ENCODE results near the gene ZC3H7A.

ZC3H7A gene

DNA sequence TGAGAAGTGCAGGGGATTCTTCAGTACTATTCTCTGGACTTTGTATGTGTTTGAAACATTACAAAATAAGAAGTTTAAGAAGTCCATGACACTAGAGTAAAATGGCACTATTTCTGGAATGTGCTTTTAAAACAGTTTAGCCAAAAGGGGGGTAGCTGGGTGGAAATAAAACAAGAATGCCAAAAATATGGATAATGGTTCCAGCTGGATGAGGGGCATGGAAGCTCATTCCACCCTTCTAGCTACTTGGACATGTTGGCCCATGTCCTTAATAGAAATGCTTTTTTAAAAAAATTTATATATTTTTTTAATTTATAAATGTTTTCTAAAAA, 13.1 kb downstream of the ZC3H7A start:
- no peak for TF ChIP-seq POLR2AphosphoS5 (IDR thresholded peaks at IDR 0.05; ENCODE audit: low read depth, low read length)
- TF ChIP-seq POLR2A (IDR thresholded peaks at IDR 0.05; ENCODE audit: low read depth, low read length): no peak
- no peak for TF ChIP-seq TAF1 (IDR thresholded peaks at IDR 0.05; ENCODE audit: borderline replicate concordance, low read depth, low read length)
- FAIRE-seq (peak; percentile 44), DNase-seq (ENCODE audit: insufficient read length) (no peak)

DNA sequence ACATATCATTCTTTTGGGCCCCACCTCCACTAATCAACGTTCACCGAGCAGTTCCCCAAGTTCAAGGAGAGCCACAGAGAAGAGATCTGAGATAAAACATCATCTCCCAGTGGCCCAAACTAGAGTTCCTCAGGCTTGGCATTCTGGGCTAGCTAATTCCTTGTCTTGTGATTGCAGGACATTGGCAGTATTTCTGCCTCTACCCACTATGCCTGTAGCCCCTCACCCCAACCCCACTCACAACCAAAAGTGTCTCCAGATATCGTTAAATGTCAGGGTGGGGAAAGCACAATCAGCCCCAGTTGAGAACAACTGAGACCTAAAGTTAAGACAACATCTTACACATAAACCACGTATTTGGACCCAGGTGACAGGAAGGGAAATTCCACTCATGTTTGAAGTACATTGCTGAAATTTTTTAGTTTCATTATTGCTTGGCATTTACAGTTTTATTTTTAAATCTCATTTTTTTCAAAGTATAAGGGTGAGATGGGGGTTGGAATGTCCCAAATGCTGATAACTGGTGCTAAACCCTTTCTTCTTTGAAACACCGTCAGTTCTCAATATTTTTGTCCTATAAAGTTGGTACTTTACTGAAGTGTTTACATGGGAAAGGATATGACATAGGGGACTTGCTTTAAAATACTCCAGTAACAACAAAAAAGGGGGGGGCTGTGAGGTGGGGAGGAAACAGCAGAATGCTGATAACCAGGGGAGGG, 13.6 kb downstream of the ZC3H7A start:
- FAIRE-seq: peak; percentile 89
- TF ChIP-seq POLR2A (IDR thresholded peaks at IDR 0.05; ENCODE audit: low read depth, low read length): peak; percentile 51; the same call in 1 of the 2 replicates
- TF ChIP-seq TAF1 (IDR thresholded peaks at IDR 0.05; ENCODE audit: borderline replicate concordance, low read depth, low read length): no peak
- DNase-seq (ENCODE audit: insufficient read length): no peak

DNA sequence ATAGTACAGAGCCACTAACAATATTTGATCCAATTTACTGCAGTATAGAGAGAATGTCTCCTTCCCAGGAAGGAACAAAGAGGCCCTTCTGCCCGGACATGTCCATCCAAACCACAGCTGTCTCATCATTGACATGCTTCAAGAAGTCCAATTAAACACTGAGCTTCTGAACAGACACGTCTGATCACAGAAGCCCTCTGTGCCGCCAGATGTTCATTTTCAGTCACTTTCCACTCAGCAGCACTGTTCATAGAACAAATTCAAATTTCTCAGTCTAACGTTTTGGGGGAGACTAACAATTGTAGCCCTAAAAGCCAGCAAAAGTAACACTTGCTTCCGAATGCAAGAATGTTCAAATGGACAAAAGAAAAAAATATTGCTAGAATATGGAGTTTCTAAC, 15.3 kb downstream of the ZC3H7A start:
- no peak for DNase-seq (ENCODE audit: insufficient read length)
- FAIRE-seq: no peak
- TF ChIP-seq TAF1 (IDR thresholded peaks at IDR 0.05; ENCODE audit: borderline replicate concordance, low read depth, low read length): peak; percentile 69; the same call in 1 of the 2 replicates
- TF ChIP-seq POLR2AphosphoS5 (IDR thresholded peaks at IDR 0.05; ENCODE audit: low read depth, low read length): no peak
- peak; percentile 64 for TF ChIP-seq POLR2A (IDR thresholded peaks at IDR 0.05; ENCODE audit: low read depth, low read length)

DNA sequence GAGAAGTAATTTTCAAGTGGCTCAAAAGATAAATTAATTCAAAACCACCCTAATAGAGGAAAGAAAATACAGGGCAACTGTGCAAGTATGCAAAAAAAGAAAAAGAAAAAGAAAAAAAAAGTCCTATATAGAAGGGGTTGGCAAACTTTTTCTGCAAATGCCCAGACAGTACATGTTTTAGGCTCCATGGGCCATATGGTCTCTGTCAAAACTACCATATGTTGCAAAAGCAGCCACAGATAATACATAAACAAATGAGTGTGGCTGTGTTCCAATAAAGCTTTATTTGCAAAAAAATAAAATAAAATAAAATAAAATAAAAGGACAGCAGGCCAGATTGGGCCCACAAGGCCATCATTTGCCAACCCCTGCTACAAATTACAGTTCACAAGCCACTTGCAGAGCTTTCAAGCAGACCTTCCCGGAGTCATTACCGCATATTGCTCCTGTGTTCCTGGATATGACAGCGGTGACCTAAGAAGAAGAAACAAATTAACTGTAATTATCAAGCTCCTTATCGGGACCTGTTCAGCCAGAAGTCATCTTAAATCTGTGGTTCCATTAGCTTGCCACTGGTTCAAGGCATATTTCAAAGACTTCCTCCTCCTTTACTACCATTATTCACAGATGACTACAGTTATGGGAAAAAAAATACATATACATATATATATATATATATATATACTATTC, 15.9 kb downstream of the ZC3H7A start:
- FAIRE-seq (no peak), DNase-seq (ENCODE audit: insufficient read length) (no peak)
- TF ChIP-seq POLR2AphosphoS5 (IDR thresholded peaks at IDR 0.05; ENCODE audit: low read depth, low read length) (no peak), POLR2A (IDR thresholded peaks at IDR 0.05; ENCODE audit: low read depth, low read length) (no peak), TAF1 (IDR thresholded peaks at IDR 0.05; ENCODE audit: borderline replicate concordance, low read depth, low read length) (no peak)

DNA sequence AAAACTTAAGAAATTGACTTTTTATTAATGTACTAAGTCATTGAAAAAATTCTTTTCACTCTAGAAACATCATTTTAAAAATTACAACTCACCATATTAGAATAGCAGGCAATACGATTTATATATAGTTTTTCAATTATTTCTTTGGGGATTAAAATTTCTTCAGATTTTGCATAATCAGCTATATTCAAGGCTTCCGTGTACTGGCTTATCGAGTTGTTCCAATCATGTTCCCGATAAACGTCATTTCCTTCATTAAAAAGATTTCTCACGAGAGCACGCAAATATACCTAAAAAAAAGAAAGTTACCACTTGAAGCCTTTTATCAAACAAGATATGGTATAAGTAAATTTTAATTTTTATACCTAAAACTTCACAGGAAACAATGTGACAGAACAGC, 18.0 kb downstream of the ZC3H7A start:
- TF ChIP-seq TAF1 (IDR thresholded peaks at IDR 0.05; ENCODE audit: borderline replicate concordance, low read depth, low read length) (no peak), POLR2AphosphoS5 (IDR thresholded peaks at IDR 0.05; ENCODE audit: low read depth, low read length) (no peak), POLR2A (IDR thresholded peaks at IDR 0.05; ENCODE audit: low read depth, low read length) (no peak)
- no peak for FAIRE-seq
- DNase-seq (ENCODE audit: insufficient read length): no peak

DNA sequence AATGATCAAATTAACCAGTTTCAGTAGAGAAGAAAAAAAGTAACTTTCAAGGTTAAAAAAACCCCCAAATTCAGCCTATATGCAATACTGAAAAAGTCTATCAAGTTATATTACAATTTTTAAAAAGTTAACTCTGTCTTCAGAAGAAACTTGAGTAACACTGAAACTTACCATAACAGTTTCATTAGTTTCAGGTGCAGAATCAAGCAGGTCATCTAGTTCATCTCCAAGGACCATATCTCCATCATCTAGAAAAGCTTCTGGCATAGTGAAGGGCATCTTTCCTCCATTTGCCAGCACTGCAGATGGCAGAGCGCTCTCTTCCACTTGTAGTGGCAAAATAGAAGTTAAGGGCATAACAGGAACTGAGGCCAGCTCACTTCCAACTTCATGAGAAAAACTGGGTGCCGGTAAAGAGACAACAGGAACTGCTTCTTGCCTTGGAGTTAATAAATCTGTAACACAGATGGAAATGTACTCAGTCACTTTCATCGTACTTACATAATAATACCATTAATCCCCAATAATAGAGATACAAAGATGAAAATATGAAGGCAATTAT, 22.9 kb downstream of the ZC3H7A start:
- TF ChIP-seq POLR2A (IDR thresholded peaks at IDR 0.05; ENCODE audit: low read depth, low read length) (no peak), POLR2AphosphoS5 (IDR thresholded peaks at IDR 0.05; ENCODE audit: low read depth, low read length) (no peak), TAF1 (IDR thresholded peaks at IDR 0.05; ENCODE audit: borderline replicate concordance, low read depth, low read length) (no peak)
- DNase-seq (ENCODE audit: insufficient read length): no peak
- no peak for FAIRE-seq

DNA sequence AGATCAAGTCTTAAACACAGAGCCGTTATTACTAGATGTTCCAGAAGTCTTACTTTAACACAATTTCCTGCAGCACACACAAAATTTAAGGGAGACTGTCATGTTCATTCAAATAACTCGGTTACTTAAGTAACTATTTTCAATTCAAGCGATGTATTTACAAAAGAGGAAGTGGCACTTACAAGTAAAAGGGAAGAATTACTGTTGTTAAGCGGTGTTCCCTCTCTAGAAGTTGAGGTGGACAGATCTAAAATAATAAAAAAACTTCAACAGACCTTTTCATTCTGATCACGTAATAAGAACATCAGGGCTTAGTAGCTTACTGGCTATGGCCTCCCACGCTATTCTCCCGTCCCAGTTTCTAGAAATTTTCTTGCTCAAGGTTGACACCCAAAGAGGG, 28.2 kb downstream of the ZC3H7A start:
- TF ChIP-seq POLR2AphosphoS5 (IDR thresholded peaks at IDR 0.05; ENCODE audit: low read depth, low read length) (no peak), TAF1 (IDR thresholded peaks at IDR 0.05; ENCODE audit: borderline replicate concordance, low read depth, low read length) (no peak), POLR2A (IDR thresholded peaks at IDR 0.05; ENCODE audit: low read depth, low read length) (no peak)
- peak; percentile 76 for FAIRE-seq
- no peak for DNase-seq (ENCODE audit: insufficient read length)

DNA sequence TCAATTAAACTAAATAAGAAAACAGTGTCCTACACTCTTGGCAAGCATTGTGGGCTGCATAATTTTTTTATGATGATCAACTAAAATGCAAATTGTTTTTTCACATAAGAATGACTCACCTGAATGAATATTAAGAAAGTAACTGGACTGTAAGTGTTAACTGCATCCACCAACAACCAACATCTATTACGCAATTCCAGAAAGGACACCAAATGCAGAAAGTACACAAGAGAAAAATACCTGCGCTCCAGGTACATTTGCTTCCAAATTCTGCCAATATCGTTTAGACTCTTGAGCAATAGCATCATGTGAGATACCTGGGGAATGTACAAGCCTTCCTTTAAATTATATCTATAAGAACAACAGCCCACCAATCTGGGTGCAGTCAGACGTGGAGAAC, 34.6 kb downstream of the ZC3H7A start:
- TF ChIP-seq TAF1 (IDR thresholded peaks at IDR 0.05; ENCODE audit: borderline replicate concordance, low read depth, low read length) (no peak), POLR2AphosphoS5 (IDR thresholded peaks at IDR 0.05; ENCODE audit: low read depth, low read length) (no peak), POLR2A (IDR thresholded peaks at IDR 0.05; ENCODE audit: low read depth, low read length) (no peak)
- FAIRE-seq: no peak
- no peak for DNase-seq (ENCODE audit: insufficient read length)

DNA sequence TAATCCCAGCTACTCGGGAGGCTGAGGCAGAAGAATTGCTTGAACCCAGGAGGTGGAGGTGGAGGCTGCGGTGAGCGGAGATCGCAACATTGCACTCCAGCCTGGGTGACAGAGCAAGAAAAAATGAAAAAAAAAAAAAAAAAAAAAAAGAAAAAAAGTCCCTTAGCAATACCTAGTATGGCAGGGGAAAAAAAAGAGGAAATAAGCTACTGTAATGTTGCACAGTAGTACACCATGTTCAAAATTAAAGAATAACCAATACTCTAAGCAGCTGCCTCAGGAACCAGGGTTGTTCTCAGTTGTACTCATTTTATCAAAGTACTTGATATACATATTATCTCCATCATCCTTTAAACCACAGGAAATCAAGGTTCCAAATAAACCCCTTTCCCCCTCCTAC, 37.1 kb downstream of the ZC3H7A start:
- FAIRE-seq (no peak), DNase-seq (ENCODE audit: insufficient read length) (no peak)
- TF ChIP-seq TAF1 (IDR thresholded peaks at IDR 0.05; ENCODE audit: borderline replicate concordance, low read depth, low read length): no peak
- no peak for TF ChIP-seq POLR2AphosphoS5 (IDR thresholded peaks at IDR 0.05; ENCODE audit: low read depth, low read length)
- no peak for TF ChIP-seq POLR2A (IDR thresholded peaks at IDR 0.05; ENCODE audit: low read depth, low read length)

DNA sequence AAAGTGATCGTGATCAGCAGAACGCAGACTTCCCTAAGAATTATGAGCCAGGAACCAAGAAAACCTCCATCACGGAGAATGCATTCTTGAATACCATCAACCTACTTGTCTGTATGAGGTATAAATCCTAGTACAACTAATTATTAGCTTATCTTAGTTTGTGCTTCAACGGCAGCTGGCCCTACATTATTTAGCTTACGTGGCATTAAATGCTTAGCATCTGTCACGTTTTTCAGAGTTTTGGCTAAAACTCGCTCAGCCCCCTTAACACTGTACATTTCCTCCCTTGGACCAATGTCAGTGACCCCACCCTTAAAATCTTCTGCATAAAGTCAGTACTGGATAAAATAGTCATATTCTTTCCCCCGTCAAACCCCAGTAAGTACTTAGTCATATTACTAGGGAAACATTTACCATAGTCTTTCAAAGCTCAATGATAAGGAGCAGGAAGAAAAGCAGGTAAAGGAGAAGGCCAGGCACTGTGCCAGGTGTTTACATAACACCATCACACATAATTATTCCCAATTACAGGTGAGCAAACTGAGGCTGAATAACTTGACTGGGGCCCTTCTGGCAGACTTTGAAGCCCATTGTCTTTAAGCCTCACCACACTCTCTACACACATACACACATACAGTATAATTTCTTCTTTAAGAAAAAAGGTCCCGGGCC, 37.8 kb downstream of the ZC3H7A start:
- TF ChIP-seq POLR2A (IDR thresholded peaks at IDR 0.05; ENCODE audit: low read depth, low read length) (no peak), POLR2AphosphoS5 (IDR thresholded peaks at IDR 0.05; ENCODE audit: low read depth, low read length) (no peak), TAF1 (IDR thresholded peaks at IDR 0.05; ENCODE audit: borderline replicate concordance, low read depth, low read length) (no peak)
- no peak for FAIRE-seq

DNA sequence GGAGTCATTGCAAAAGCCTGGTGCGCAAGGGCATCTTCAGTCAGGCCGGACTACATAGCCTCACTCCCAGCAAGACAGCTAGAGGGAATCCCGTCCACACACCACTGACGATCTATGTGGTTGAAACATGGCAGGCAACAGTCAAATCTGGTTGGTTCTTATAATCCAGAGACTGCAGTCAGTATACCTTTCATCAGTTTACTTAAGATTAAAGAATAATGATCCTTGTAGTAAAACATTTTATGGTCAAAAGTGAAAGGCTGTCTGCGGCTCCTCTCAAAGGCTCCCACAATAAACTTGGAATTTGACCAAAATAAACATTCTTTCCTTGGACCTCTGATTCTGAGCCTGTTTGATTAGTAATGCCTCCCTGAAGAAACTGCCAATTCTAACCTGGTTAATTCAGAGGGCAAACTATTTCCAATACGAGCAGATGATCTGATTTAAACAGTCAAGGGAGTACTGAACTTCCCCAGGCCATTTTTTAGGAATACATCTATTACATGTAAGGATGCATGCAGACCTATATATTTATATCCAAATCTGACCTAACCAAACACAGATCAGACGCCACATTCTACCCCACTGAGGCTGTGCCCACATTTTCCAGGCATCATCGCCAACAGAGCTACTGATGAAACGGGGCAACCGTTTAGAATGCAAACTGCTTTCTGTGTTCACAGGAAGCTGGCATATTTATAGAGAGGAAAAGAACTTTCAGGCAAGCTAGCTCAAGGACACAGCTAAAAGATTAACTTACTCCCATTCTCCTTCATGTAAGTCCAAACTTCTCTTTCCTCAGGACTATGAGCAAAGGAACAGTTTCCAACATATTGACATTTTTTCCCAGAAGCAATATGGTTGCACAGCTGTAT, 39.1 kb downstream of the ZC3H7A start:
- TF ChIP-seq POLR2AphosphoS5 (IDR thresholded peaks at IDR 0.05; ENCODE audit: low read depth, low read length): no peak
- no peak for TF ChIP-seq POLR2A (IDR thresholded peaks at IDR 0.05; ENCODE audit: low read depth, low read length)
- TF ChIP-seq TAF1 (IDR thresholded peaks at IDR 0.05; ENCODE audit: borderline replicate concordance, low read depth, low read length): no peak
- DNase-seq (ENCODE audit: insufficient read length) (no peak), FAIRE-seq (no peak)

More for the DNA sequence above, 37.8 kb downstream of the ZC3H7A start:
- no peak for DNase-seq (ENCODE audit: insufficient read length)
